VCaP (cell line): ENCODE results near the gene CCDC38.

Experiments
- H3K27ac ChIP-seq: fragments of 450-650 bp; 2 replicates; pipeline ENCODE4 v1.5.1; 2017
- TF ChIP-seq, protein P1 (sequence below): fragments of 450-650 bp; conservative IDR thresholded peaks from 2 replicates; pipeline ENCODE4 v1.5.1; 2017; ENCODE audit warnings: mild to moderate bottlenecking, moderate library complexity

CCDC38 gene

DNA sequence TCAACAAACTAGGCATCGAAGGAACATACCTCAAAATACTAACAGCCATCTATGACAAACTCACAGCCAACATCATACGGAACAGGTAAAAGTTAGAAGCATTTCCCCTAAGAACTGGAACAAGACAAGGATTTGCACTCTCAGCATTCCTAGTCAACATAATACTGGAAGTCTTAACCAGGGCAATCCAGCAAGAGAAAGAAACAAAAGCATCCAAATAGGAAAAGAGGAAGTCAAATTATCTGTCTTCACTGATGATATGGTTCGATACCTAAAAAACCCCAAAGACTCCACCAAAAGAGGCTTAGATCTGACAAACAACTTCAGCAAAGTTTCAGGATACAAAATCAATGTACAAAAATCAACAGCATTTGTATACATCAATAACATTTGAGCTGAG lies 32.5 kb downstream of the CCDC38 start:
- no peak overlapping the region for H3K27ac ChIP-seq
- TF ChIP-seq, protein P1, sequence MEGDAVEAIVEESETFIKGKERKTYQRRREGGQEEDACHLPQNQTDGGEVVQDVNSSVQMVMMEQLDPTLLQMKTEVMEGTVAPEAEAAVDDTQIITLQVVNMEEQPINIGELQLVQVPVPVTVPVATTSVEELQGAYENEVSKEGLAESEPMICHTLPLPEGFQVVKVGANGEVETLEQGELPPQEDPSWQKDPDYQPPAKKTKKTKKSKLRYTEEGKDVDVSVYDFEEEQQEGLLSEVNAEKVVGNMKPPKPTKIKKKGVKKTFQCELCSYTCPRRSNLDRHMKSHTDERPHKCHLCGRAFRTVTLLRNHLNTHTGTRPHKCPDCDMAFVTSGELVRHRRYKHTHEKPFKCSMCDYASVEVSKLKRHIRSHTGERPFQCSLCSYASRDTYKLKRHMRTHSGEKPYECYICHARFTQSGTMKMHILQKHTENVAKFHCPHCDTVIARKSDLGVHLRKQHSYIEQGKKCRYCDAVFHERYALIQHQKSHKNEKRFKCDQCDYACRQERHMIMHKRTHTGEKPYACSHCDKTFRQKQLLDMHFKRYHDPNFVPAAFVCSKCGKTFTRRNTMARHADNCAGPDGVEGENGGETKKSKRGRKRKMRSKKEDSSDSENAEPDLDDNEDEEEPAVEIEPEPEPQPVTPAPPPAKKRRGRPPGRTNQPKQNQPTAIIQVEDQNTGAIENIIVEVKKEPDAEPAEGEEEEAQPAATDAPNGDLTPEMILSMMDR: no peak

DNA sequence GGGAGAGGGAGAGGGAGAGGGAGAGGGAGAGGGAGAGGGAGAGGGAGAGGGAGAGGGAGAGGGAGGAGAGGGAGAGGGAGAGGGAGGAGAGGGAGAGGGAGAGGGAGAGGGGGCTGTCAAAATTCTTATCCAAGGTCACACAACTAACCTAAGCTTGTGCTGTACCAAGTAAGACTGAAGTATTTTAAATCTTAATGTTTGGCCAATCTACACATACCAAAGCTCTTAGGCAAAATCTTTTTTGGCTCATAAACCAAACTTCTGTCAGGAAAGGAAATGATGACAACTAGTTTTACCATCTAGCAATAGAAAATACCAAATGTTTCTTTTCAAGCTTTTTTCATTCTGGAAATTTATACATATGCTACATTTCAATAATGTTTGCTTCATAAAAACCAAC lies 33.8 kb downstream of the CCDC38 start:
- TF ChIP-seq, protein P1: no peak
- H3K27ac ChIP-seq: no peak overlapping the region

DNA sequence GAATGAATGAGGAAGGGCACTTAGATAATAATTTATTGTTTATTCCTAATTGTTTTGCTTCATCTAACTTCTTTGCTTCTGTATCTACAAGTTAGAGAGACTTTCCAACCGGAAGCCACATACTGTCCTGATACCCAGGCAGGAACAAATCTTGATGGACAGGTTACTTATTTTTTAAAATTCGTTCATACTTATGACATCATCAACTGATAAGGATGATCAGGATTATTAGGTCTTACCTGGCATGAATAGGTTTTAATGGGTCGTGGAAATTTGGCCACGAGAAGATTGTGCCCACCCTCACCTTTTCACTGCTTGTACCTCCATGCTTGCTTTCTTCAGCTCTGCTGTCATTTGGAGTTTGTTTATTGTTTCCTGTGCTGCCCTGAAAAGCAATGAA lies 44.3 kb downstream of the CCDC38 start:
- TF ChIP-seq, protein P1: no peak
- H3K27ac ChIP-seq: no peak overlapping the region

DNA sequence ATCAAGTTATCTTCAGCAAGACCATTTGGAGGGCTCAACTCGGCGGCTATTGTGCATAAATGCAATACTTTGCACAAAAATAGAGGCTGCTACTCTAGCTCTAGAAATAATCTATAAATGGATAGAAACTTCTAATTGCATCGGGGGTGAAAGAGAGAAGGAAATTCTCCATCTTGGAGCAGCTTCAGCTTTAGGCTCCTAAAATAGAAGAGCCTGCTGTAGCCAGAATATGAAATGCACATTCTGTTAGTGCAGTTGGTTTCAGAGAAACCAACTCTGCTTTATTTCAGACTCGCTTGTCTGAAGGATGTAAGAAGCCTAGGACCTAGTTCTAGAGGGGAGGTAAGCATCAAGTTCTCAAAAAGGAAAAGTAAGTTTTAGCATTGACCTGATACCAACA lies 45.6 kb downstream of the CCDC38 start:
- no peak overlapping the region for H3K27ac ChIP-seq
- TF ChIP-seq, protein P1: no peak

GRCh38 chr12:95890958-95891357 lies 51.5 kb downstream of the CCDC38 start:
- H3K27ac ChIP-seq: no peak overlapping the region
- TF ChIP-seq, protein P1: no peak

- no peak overlapping the region for H3K27ac ChIP-seq
- TF ChIP-seq, protein P1: no peak
Observed at GRCh38 chr12:95887311-95887710, 55.1 kb downstream of the CCDC38 start.

- TF ChIP-seq, protein P1: no peak
- H3K27ac ChIP-seq: no peak overlapping the region
Observed at GRCh38 chr12:95884998-95885397, 57.4 kb downstream of the CCDC38 start.

DNA sequence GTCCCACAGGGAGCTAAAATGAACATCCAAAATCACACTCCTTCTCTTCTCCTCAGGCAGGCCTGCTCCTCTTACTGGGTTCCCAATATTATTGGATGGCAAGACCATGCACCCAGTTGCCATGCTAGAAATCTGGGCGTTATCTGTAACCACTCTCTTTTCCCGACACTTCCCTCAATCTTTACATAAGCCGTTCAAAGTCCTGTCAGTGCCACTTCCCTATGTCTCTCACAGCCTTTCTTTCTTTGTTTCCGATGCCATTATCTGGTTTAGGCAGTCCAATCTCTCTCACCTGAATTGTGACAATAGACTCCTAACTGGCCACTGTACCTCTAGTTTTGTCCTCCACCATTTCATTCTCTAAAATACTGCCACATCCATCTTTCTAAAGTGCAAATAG lies 59.5 kb downstream of the CCDC38 start:
- TF ChIP-seq, protein P1: no peak
- H3K27ac ChIP-seq: no peak overlapping the region
